Stomach (tissue), 19 donors: ENCODE measurements around the gene PRELID2. TPM values are rescaled to one million over a fixed set of nuclear protein-coding genes. Genes with fewer than 3 reads are reported as not detected.
A peak's percentile ranks its signal among the peaks of the same experiment; 100 is the strongest.

Source experiments
- DNase-seq, 2 donors: peaks; one replicate each; pipeline versions ENCODE4 v3.0.0 to v3.0.0-alpha.2; 2013 to 2019
- H3K27ac ChIP-seq, 5 donors: fragments of 200-600 bp in 4 of 5; sonication (generic) in 4 of 5; one replicate each; pipeline ENCODE4 v1.5.1; 2013 to 2019; ENCODE audit warnings: mild to moderate bottlenecking in 1 of 5, moderate library complexity in 1 of 5
- H3K27me3 ChIP-seq, 3 donors: fragments of 200-600 bp; sonication (generic); one replicate each; pipeline ENCODE4 v1.5.1; 2017 to 2019; ENCODE audit warnings: mixed run types in 1 of 3
- H3K36me3 ChIP-seq, 4 donors: fragments of 200-600 bp; sonication (generic); 1 replicate in 3 of 4; 2 replicates in 1 of 4; pipeline ENCODE4 v1.5.1; 2016 to 2019
- H3K4me1 ChIP-seq, 4 donors: fragments of 200-600 bp; sonication (generic); one replicate each; pipeline ENCODE4 v1.5.1; 2016 to 2019
- H3K4me3 ChIP-seq, 4 donors: fragments of 200-600 bp; sonication (generic) in 3 of 4; one replicate each; pipeline ENCODE4 v1.5.1; 2016 to 2019; ENCODE audit warnings: mild to moderate bottlenecking in 1 of 4
- H3K9me3 ChIP-seq, 4 donors: fragments of 200-600 bp; sonication (generic); one replicate each; pipeline ENCODE4 v1.5.1; 2016 to 2019
- CTCF ChIP-seq, 7 experiments: fragments of 450-650 bp in 4 of 7; fragments of 200-600 bp in 3 of 7; sonication (generic) in 3 of 7; IDR thresholded peaks; one replicate each; pipeline ENCODE4 v1.5.1; 2016 to 2019; ENCODE audit warnings: antibody characterized with exemption in 7 of 7, control low read depth in 2 of 7, mild to moderate bottlenecking in 1 of 7
- EP300 ChIP-seq: sonication (generic); formaldehyde crosslinking; IDR thresholded peaks from one replicate; pipeline ENCODE4 v1.6.1; 2017; ENCODE audit warnings: antibody characterized with exemption
- POLR2A ChIP-seq, 4 donors: fragments of 450-650 bp; IDR thresholded peaks; one replicate each; pipeline ENCODE4 v1.6.1; 2016; ENCODE audit warnings: antibody characterized with exemption in 4 of 4, control low read depth in 2 of 4, mild to moderate bottlenecking in 1 of 4, moderate library complexity in 1 of 4
- POLR2AphosphoS5 ChIP-seq, 3 donors: sonication (generic); formaldehyde crosslinking; IDR thresholded peaks; one replicate each; pipeline ENCODE4 v1.6.1; 2016; ENCODE audit warnings: antibody characterized with exemption in 3 of 3
- WGBS, 5 donors: extraction: QIAGEN DNeasy Blood & Tissue Kit in 3 of 5; methylation state at CpG; one replicate each; pipeline versions ENCODE4 v1.1.5 to v1.1.7; 2013 to 2018; 5-methylcytosine and 5-hydroxymethylcytosine counted together
- intact Hi-C: fragments of 100-400 bp; cut with DNase I; formaldehyde crosslinking; loops from one replicate; pipeline ENCODE4 v1.15.1; 2023; ENCODE audit warnings: low total_unique reads
- long read RNA-seq, 10 donors: transcript quantifications; one replicate each; lab custom pipeline, GENCODE V29; 2026
- polyA plus RNA-seq, 3 donors: library from polyadenylated mRNA; stranded (reverse); fragments of 200-250 nt; gene quantifications; one replicate each; pipeline ENCODE4 v1.2.3, GENCODE V29; 2013
- total RNA-seq, 5 donors: library from RNA; depleted of rRNA; stranded (reverse); fragments of >200 nt; gene quantifications; one replicate each; pipeline versions ENCODE4 v1.1.0 to v1.2.3, GENCODE V29; 2014 to 2016
- donor health status: healthy with polysubstance abuse.
- donor health status: Bipolar disorder and iron deficiency.
- donor health status: healthy.

PRELID2 gene
- total RNA-seq (100 to 1,000 TPM in 1 of 5 donors, 10 to 100 TPM in 4; 11.9 to 203 (median 35.6) TPM), polyA plus RNA-seq (10 to 100 TPM in 2 of 3 donors, 1 to 10 TPM in 1; 7.1 to 18.6 (median 16.8) TPM)
- long read RNA-seq, donor 1, partial matches to known transcripts = 0 of 1 reads
- long read RNA-seq, donor 1, other reads (novel, unspliced or antisense) = 0 of 1 reads
- long read RNA-seq, donor 2, partial matches to known transcripts = 0 of 3 reads
- long read RNA-seq, donor 2, other reads (novel, unspliced or antisense) = 0 of 3 reads
- long read RNA-seq, donor 3, partial matches to known transcripts = 0 of 1 reads
- long read RNA-seq, donor 3, other reads (novel, unspliced or antisense) = 0 of 1 reads
- long read RNA-seq, donor 4 = 0 reads
- long read RNA-seq, donor 5, partial matches to known transcripts = 0 of 6 reads
- long read RNA-seq, donor 5, other reads (novel, unspliced or antisense) = 5 of 6 reads
- long read RNA-seq, donor 6, partial matches to known transcripts = 0 of 6 reads
- long read RNA-seq, donor 6, other reads (novel, unspliced or antisense) = 0 of 6 reads
- long read RNA-seq, donor 7, partial matches to known transcripts = 0 of 10 reads
- long read RNA-seq, donor 7, other reads (novel, unspliced or antisense) = 6 of 10 reads
- long read RNA-seq, donor 8 = 0 reads
- long read RNA-seq, donor 9, partial matches to known transcripts = 0 of 1 reads
- long read RNA-seq, donor 9, other reads (novel, unspliced or antisense) = 0 of 1 reads
- long read RNA-seq, donor 10, partial matches to known transcripts = 0 of 3 reads
- long read RNA-seq, donor 10, other reads (novel, unspliced or antisense) = 0 of 3 reads

- H3K9me3 ChIP-seq = no peaks in the 10 kb centered on the region
- H3K27me3 ChIP-seq = no peaks in the 10 kb centered on the region
- TF ChIP-seq EP300 (no peak), POLR2AphosphoS5 (IDR thresholded peaks at IDR 0.05) (peak in 2 of 3 donors; percentile 70 to 87), CTCF (IDR thresholded peaks at IDR 0.05) (peak in 1 of 7 experiments; percentile 7), POLR2A (IDR thresholded peaks at IDR 0.05) (peak in 1 of 4 donors; percentile 34)
- H3K4me3 ChIP-seq = peak within 1 kb of the TSS; percentile 67 to 78 (median 71)
- 0 to 4% (median 1%) methylated on average over 33 to 71 of the region's 71 CpGs for WGBS, 5 donors
- peaks cover 7 to 53% (median 50%) of the 10 kb centered on the region in 4 donors for H3K4me1 ChIP-seq
- peak within 1 kb of the TSS; percentile 86 to 90 (median 86) for H3K27ac ChIP-seq
- DNase-seq = peak; percentile 94 to 96
- H3K36me3 ChIP-seq = no peaks in the 10 kb centered on the region
- intact Hi-C loops = no loop called here
Observed at GRCh38 chr5:145834917-145835847, at the start of gene PRELID2. TSS of gene PRELID2 (minus strand) at chr5:145835342. CDS start at chr5:145835251, 91 bp downstream.

GRCh38 chr5:145874765-145875164 is 39.6 kb upstream of the PRELID2 start:
- H3K9me3 ChIP-seq = no peaks in the 10 kb centered on the region
- 79 to 92% (median 88%) methylated on average over 2 of the region's 2 CpGs for WGBS, 5 donors
- H3K4me3 ChIP-seq = no peak overlapping the region
- DNase-seq = no peak
- no peak for TF ChIP-seq POLR2AphosphoS5 (IDR thresholded peaks at IDR 0.05)
- TF ChIP-seq EP300 = no peak
- no peak for TF ChIP-seq POLR2A (IDR thresholded peaks at IDR 0.05)
- TF ChIP-seq CTCF (IDR thresholded peaks at IDR 0.05) = no peak
- intact Hi-C loops = no loop called here
- no peaks in the 10 kb centered on the region for H3K27me3 ChIP-seq
- no peak overlapping the region for H3K27ac ChIP-seq
- no peaks in the 10 kb centered on the region for H3K36me3 ChIP-seq
- no peaks in the 10 kb centered on the region for H3K4me1 ChIP-seq

GRCh38 chr5:145872914-145873313 is 37.8 kb upstream of the PRELID2 start, which contains the start of gene GRXCR2:
TSS of gene GRXCR2 (minus strand) at chr5:145873014. CDS start at chr5:145872968, 46 bp downstream.
- TF ChIP-seq POLR2A (IDR thresholded peaks at IDR 0.05) = no peak
- 75 to 97% (median 79%) methylated on average over 3 of the region's 3 CpGs for WGBS, 5 donors
- no peaks in the 10 kb centered on the region for H3K9me3 ChIP-seq
- H3K27me3 ChIP-seq = no peaks in the 10 kb centered on the region
- no peaks in the 10 kb centered on the region for H3K36me3 ChIP-seq
- H3K4me3 ChIP-seq = no peak within 1 kb of the TSS
- no peaks in the 10 kb centered on the region for H3K4me1 ChIP-seq
- DNase-seq = no peak
- no peak within 1 kb of the TSS for H3K27ac ChIP-seq
- intact Hi-C loops = no loop called here

GRCh38 chr5:145872486-145872885 is 37.3 kb upstream of the PRELID2 start:
- H3K27me3 ChIP-seq = no peaks in the 10 kb centered on the region
- no peak overlapping the region for H3K4me3 ChIP-seq
- TF ChIP-seq POLR2AphosphoS5 (IDR thresholded peaks at IDR 0.05) (no peak), POLR2A (IDR thresholded peaks at IDR 0.05) (no peak), CTCF (IDR thresholded peaks at IDR 0.05) (no peak), EP300 (no peak)
- H3K36me3 ChIP-seq = no peaks in the 10 kb centered on the region
- H3K27ac ChIP-seq = no peak overlapping the region
- intact Hi-C loops = no loop called here
- WGBS, 5 donors = 60 to 73% (median 67%) methylated on average over 8 of the region's 8 CpGs
- H3K4me1 ChIP-seq = no peaks in the 10 kb centered on the region
- DNase-seq = no peak
- H3K9me3 ChIP-seq = no peaks in the 10 kb centered on the region
